D341Med (cell line): ENCODE results near the gene EIF4H.
"Not testable (repeated sequence)": the region's sequence is repeated elsewhere in the genome, so short reads cannot be mapped to it uniquely, and the experiment has no call there.

Source experiments
- DNase-seq: peaks from one replicate; pipeline ENCODE4 v3.0.0; 2012; ENCODE audit warnings: low spot score

The EIF4H gene

GRCh38 chr7:74175340-74175739 is 1.2 kb downstream of the EIF4H start:
- DNase-seq: no peak

GRCh38 chr7:74176555-74176954 is 2.4 kb downstream of the EIF4H start:
- DNase-seq: no peak

- DNase-seq: no peak
Observed at GRCh38 chr7:74178632-74179031, 4.5 kb downstream of the EIF4H start.

- DNase-seq: no peak
Observed at GRCh38 chr7:74179935-74180604, 5.9 kb downstream of the EIF4H start.

GRCh38 chr7:74180866-74181265 is 6.7 kb downstream of the EIF4H start:
- DNase-seq: no peak

GRCh38 chr7:74181821-74182220 is 7.7 kb downstream of the EIF4H start:
- no peak for DNase-seq

GRCh38 chr7:74182453-74183090 is 8.4 kb downstream of the EIF4H start:
- DNase-seq: no peak

GRCh38 chr7:74183142-74183541 is 9.0 kb downstream of the EIF4H start:
- no peak for DNase-seq

GRCh38 chr7:74183653-74184450 is 9.7 kb downstream of the EIF4H start:
- no peak for DNase-seq

- no peak for DNase-seq
Observed at GRCh38 chr7:74185016-74185415, 10.9 kb downstream of the EIF4H start.

- no peak for DNase-seq
Observed at GRCh38 chr7:74185636-74186035, 11.5 kb downstream of the EIF4H start.

GRCh38 chr7:74187915-74188675 is 13.9 kb downstream of the EIF4H start:
- no peak for DNase-seq

GRCh38 chr7:74190259-74190658 is 16.1 kb downstream of the EIF4H start:
- DNase-seq: no peak

GRCh38 chr7:74191231-74191630 is 17.1 kb downstream of the EIF4H start:
- DNase-seq: no peak

GRCh38 chr7:74193054-74193453 is 18.9 kb downstream of the EIF4H start:
- no peak for DNase-seq

GRCh38 chr7:74193913-74194312 is 19.8 kb downstream of the EIF4H start:
- DNase-seq: no peak

GRCh38 chr7:74194686-74195085 is 20.5 kb downstream of the EIF4H start:
- DNase-seq: no peak

- DNase-seq: not testable (repeated sequence)
Observed at GRCh38 chr7:74195139-74195860, 21.1 kb downstream of the EIF4H start.

- DNase-seq: not testable (repeated sequence)
Observed at GRCh38 chr7:74195968-74196654, 22.0 kb downstream of the EIF4H start.

- no peak for DNase-seq
Observed at GRCh38 chr7:74197449-74198124, 23.4 kb downstream of the EIF4H start.
